ENCODE results near the gene MAPKAPK2. TPM values are rescaled to one million over a fixed set of nuclear protein-coding genes. Genes with fewer than 3 reads are reported as not detected.

MAPKAPK2 gene
- polyA plus RNA-seq, 1 of the 3 experiments (the other 2 are of a cell fraction): 46.8 TPM

DNA sequence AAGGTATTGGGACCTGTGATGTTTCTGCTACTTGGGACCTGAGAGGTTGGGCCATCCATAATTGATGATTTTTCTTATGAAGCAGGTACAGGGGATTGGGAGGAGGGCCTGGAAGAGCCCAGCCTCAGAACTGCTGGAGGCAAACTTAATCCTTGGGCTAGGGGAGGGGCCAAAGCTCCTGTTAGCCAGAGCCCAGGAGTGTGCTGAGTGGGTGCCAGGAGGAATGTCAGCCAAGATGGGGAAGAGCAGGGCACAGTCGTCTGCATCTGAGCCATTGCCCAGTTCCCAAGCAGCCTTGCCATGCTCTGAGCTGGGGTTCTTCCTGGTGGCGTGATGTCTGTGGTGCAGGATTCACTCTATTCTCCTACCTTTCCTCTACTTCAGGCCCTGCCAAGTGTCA, 5.8 kb downstream of the MAPKAPK2 start:
- ChIA-PET CTCF (interaction anchor here (1.3 to 2.9 kb wide), 4 partner anchors 27 to 222 kb away, joined by 4 to 13 read pairs (median 9); no protein-coding TSS in a partner anchor), POLR2A (no interaction called here)
- Histone ChIP-seq H3K79me2 (ENCODE audit: insufficient read depth) (peaks cover 100% of the 10 kb centered on the region), H3K9me3 (no peaks in the 10 kb centered on the region), H3K4me3 (ENCODE audit: low read depth in 2 of 2, low read length in 1 of 2) (no peak overlapping the region), H3K27ac (ENCODE audit: low read depth in 2 of 2, low read length in 1 of 2) (no peak overlapping the region), H2AFZ (ENCODE audit: low read depth) (no peak overlapping the region), H3F3A (replicated peaks; ENCODE audit: insufficient read depth) (peaks cover 7% of the 10 kb centered on the region), H3K27me3 (ENCODE audit: insufficient read depth) (no peaks in the 10 kb centered on the region), H3K4me2 (0 out of 2 replicates have a peak overlapping the region, but pooled peaks have one; percentile 6), H3K36me3 (replicated peaks in 1 of 2; ENCODE audit: control insufficient read depth in 1 of 2, insufficient read depth in 2 of 2, low read length in 1 of 2) (peaks cover 1 to 7% of the 10 kb centered on the region in 2 experiments), H4K20me1 (ENCODE audit: insufficient read depth) (peaks cover 95% of the 10 kb centered on the region), H3K9ac (no peak overlapping the region), H3K4me1 (ENCODE audit: control insufficient read depth in 1 of 2, insufficient read depth in 2 of 2, low read depth in 1 of 2, low read length in 1 of 2) (peaks cover 59 to 69% of the 10 kb centered on the region in 2 experiments), H3K9me2 (no peaks in the 10 kb centered on the region)
- 100% methylated on average over 1 of the region's 2 CpGs for WGBS (ENCODE audit: low lambda C conversion rate)
- no peak for DNase-seq
- no peak for TF ChIP-seq CHD2 (IDR thresholded peaks at IDR 0.05; ENCODE audit: low read length, partially characterized antibody)
- TF ChIP-seq TCF12 (IDR thresholded peaks at IDR 0.05): no peak
- no peak for TF ChIP-seq USF1 (IDR thresholded peaks at IDR 0.05; ENCODE audit: borderline replicate concordance, low read depth)
- TF ChIP-seq JUND (IDR thresholded peaks at IDR 0.05): no peak
- TF ChIP-seq RCOR1 (IDR thresholded peaks at IDR 0.05; ENCODE audit: low read length): no peak
- TF ChIP-seq IRF3 (IDR thresholded peaks at IDR 0.05; ENCODE audit: low read depth, low read length): no peak
- no peak for TF ChIP-seq EP300 (IDR thresholded peaks at IDR 0.05; ENCODE audit: borderline replicate concordance in 1 of 2, low read depth in 1 of 2, low read length in 1 of 2)
- TF ChIP-seq ELF1 (IDR thresholded peaks at IDR 0.05): no peak
- no peak for TF ChIP-seq GABPA (IDR thresholded peaks at IDR 0.05; ENCODE audit: low read depth)
- TF ChIP-seq POLR2AphosphoS5 (IDR thresholded peaks at IDR 0.05; ENCODE audit: low read depth, low read length): no peak
- TF ChIP-seq RXRA (IDR thresholded peaks at IDR 0.05; ENCODE audit: borderline replicate concordance, low read depth): no peak
- TF ChIP-seq, protein P1, sequence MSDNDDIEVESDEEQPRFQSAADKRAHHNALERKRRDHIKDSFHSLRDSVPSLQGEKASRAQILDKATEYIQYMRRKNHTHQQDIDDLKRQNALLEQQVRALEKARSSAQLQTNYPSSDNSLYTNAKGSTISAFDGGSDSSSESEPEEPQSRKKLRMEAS (IDR thresholded peaks at IDR 0.05; ENCODE audit: low read depth): no peak
- no peak for TF ChIP-seq EZH2phosphoT487 (IDR thresholded peaks at IDR 0.05; ENCODE audit: borderline replicate concordance, low read depth)

DNA sequence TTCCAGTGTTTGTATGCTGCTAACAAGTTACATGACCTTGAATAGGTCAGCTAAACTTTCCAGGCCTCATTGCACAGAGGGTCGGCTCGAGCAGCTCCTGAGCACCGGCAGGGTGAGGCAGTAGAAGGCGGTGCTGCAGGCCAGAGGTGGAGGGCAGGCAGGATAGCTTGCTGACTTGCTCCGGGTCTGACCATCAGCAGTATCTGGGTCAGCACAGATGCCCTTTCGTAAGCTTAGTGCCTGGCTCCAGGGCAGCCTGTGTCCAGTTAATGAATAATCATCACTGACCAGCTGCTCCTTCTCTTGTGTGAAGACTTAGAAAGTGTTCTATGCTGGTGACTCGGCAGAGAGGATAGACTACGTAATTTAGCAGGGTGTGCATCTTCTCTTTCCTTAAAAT, 6.9 kb downstream of the MAPKAPK2 start:
- 85% methylated on average over 8 of the region's 8 CpGs for WGBS (ENCODE audit: low lambda C conversion rate)
- ChIA-PET POLR2A (no interaction called here), CTCF (interaction anchor here (1.1 to 2.9 kb wide), 6 partner anchors 28 to 220 kb away, joined by 3 to 13 read pairs (median 5); no protein-coding TSS in a partner anchor)
- peaks cover 7 to 11% of the 10 kb centered on the region in 2 experiments for H3K36me3 ChIP-seq (replicated peaks in 1 of 2; ENCODE audit: control insufficient read depth in 1 of 2, insufficient read depth in 2 of 2, low read length in 1 of 2)
- no peak for DNase-seq
- H3F3A ChIP-seq (replicated peaks; ENCODE audit: insufficient read depth): peaks cover 3% of the 10 kb centered on the region
- H2AFZ ChIP-seq (ENCODE audit: low read depth): no peak overlapping the region
- H3K9ac ChIP-seq: no peak overlapping the region
- no peaks in the 10 kb centered on the region for H3K9me3 ChIP-seq
- no peak overlapping the region for H3K4me3 ChIP-seq (ENCODE audit: low read depth in 2 of 2, low read length in 1 of 2)
- H3K27me3 ChIP-seq (ENCODE audit: insufficient read depth): no peaks in the 10 kb centered on the region
- peaks cover 99% of the 10 kb centered on the region for H4K20me1 ChIP-seq (ENCODE audit: insufficient read depth)
- peaks cover 58 to 65% of the 10 kb centered on the region in 2 experiments for H3K4me1 ChIP-seq (ENCODE audit: control insufficient read depth in 1 of 2, insufficient read depth in 2 of 2, low read depth in 1 of 2, low read length in 1 of 2)
- no peak overlapping the region for H3K4me2 ChIP-seq
- H3K79me2 ChIP-seq (ENCODE audit: insufficient read depth): peaks cover 100% of the 10 kb centered on the region
- no peak overlapping the region for H3K27ac ChIP-seq (ENCODE audit: low read depth in 2 of 2, low read length in 1 of 2)
- TF ChIP-seq, protein P2, sequence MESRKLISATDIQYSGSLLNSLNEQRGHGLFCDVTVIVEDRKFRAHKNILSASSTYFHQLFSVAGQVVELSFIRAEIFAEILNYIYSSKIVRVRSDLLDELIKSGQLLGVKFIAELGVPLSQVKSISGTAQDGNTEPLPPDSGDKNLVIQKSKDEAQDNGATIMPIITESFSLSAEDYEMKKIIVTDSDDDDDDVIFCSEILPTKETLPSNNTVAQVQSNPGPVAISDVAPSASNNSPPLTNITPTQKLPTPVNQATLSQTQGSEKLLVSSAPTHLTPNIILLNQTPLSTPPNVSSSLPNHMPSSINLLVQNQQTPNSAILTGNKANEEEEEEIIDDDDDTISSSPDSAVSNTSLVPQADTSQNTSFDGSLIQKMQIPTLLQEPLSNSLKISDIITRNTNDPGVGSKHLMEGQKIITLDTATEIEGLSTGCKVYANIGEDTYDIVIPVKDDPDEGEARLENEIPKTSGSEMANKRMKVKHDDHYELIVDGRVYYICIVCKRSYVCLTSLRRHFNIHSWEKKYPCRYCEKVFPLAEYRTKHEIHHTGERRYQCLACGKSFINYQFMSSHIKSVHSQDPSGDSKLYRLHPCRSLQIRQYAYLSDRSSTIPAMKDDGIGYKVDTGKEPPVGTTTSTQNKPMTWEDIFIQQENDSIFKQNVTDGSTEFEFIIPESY (IDR thresholded peaks at IDR 0.05; ENCODE audit: borderline replicate concordance, low read depth): no peak
- TF ChIP-seq MXI1 (IDR thresholded peaks at IDR 0.05; ENCODE audit: low read depth, low read length): no peak
- H3K9me2 ChIP-seq: no peaks in the 10 kb centered on the region

All from SK-N-SH (cell line).